T-helper 2 cell treated with Interferon-gamma antibody and Interleukin-4, amounts not matched to agents 100 ng/mL and 5 ng/mL, for 36 hours (primary cell): ENCODE results near the gene CDS2. TPM values are rescaled to one million over a fixed set of nuclear protein-coding genes. Genes with fewer than 3 reads are reported as not detected.

Experiments used
- intact Hi-C: fragments of 100-400 bp; cut with micrococcal nuclease; formaldehyde crosslinking; loops from one replicate; pipeline ENCODE4 v1.15.1; 2023
- total RNA-seq: library from RNA; stranded (reverse); gene quantifications from 2 replicates; pipeline ENCODE4 v1.2.3, GENCODE V29; 2022

CDS2 gene
- total RNA-seq, 1 donor from 2014 or later = 51.9 TPM

DNA sequence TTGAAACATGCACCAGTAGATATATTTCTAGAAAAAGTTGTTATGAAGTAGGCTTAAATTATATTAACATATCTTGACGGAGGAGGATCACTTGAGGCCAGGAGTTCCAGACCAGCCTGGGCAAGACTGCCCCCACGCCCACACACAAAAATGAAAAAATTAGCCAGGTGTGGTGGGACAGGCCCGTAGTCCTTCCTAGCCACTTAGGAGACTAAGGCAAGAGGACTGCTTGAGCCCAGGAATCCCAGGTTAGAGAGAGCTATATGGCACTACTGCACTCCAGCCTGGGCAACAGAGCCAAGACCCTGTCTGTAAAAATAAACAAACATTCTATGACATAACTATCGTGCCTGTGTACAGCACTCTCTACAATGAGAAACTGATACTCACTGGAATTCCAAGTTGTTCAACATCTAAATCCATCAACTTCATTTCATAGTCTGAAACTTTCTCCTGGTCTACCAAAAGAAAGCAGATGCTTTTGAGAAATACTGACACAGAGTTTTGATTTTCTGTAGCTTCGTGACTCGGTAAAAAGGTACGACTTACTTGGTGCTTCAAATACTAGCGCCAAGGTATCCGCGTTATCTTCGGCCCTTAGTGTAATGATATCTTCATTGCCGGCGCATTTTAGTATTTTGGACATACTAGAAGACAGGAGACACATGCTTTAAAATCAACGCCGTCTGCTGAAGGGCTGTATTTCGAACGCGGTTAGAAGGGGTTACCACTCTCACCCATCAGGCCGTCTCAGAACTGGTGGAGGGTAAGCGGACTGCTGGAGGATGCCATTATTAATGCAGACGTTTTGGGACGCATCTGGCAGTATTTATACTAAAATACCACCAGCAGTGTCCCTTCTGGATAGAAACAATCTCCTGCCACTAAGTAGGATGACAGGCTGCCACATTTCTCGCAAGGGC lies 8.3 kb upstream of the CDS2 start:
- intact Hi-C loops = loop anchor here (1.0 kb wide), 1 partner anchor 9 kb away; the partner anchor contains the start of gene CDS2

DNA sequence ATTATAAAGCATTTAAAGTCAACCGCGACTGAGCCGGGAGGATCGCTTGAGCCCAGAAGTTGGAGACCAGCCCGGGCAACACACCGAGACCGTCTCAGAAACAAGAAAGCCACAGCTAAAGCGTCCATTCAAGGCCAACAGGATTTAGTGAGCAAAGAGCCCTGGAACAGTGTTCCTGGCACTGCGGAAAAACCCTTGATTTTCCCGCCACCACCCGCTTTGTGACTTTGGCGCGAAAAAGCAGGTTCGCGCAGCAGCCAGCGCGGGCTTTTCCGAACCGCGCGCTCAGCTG lies 7.7 kb upstream of the CDS2 start:
- intact Hi-C loops = loop anchor here (1.0 kb wide), 1 partner anchor 8 kb away; the partner anchor contains the start of gene CDS2

DNA sequence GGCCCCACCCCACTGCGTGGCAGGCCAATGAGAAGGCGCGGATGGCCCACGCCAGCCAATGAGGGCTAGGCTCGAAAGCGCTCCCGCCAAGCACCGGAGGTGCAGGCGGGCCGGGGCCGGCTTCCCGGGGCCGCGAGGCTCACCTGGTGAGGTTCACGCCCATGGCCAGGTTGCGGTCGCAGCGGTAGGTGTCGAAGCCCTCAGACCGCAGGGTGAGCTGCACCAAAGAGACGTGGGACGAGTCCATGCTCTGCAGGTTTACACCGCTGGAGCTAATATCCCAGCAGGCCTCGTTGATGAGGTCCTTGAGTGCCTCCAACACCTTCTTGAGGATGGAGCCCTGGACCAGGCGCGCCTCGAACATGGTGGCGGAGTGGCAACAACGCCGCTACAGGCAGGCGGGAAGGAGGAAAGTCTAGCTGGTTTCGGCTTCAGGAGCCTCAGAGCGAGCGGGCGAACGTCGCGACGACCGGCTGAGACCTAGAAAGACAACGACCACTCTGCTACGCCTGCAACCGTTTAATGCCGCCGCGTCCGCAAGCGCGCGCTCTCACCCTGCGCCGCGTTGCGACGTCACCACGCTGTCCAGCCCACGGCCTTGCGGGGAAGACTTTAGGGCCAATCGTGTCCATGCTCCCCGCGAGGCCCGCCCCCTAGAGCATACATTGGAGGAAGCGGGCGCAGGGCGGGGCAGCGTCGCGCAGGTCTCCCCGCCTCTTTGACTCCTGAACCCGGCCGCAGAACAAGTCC lies 7.2 kb upstream of the CDS2 start, which contains the start of gene PCNA:
PCNA (minus strand) TSS at position 524 of the 750 bp plus-strand sequence; CDS start at position 364, 160 bp downstream.
- intact Hi-C loops = loop anchor here (1.0 kb wide), 2 partner anchors 8 to 41 kb away; partner anchors contain the start of gene CDS2

DNA sequence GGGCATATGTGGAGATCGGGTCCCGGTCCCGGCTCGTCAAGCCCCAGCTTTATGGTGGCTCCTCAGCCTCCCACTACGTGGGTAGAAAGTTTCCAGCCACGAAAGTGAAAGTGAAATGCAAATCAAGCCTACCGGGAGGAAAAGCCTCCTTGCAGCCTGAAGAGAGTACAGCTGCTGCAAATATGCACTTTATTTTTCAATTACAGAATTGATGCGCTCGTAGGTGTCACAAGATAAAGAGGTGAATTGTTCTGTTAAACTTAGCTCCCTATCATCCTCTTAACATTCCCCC lies 6.7 kb upstream of the CDS2 start:
- intact Hi-C loops = loop anchor here (1.0 kb wide), 1 partner anchor 42 kb away; no protein-coding TSS in a partner anchor

DNA sequence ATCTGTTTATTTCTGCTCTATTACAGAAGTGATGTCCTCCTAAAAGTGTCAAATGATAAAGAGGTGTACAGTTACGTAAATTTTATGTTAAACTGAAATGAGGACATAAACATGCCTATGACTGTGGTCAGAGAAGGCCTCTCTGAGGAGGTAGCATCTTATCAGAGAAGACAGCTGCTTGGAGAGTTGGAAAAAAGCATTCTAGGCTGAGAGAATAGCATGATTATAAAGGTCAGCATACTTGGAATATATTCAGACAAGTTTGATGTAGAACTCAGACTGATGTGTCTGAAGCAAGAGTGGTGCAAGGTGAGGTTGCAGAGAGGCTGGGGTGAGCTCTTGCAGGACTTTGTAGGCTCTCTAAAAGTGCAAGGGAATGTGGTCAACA lies 3.9 kb upstream of the CDS2 start:
- intact Hi-C loops = no loop called here

DNA sequence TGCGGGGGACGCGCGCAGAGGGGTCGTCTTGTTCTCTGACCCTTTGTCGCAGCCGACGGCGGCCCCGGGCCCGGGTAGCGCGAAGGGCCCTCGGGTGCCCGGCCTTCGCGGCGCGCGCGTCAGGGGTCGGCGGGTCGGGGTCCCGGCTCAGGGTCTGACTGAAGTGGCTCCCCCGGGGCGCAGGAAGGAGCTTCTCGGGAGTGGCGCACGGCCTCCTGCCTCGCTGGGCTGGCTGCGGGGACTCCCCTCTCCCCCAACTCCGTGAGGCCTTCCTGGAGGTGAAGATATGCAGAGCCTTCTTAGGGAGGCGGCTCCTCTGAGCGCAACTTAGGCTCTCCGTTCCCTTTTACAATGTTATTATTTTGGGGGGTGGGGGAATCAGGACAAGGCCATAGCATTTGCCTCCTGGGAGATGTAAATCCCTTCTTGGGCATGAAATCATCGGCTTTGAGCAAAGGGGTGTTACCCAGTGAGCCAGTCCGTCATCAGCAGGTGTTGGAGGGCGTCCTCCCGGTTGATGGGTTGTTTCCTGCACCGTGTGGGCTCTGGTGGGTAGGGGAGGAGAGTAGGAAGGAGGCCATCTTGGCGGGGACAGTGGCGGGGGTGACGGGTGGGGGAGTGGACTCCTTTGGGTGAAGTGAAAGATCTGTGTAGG lies 523 bp downstream of the CDS2 start:
- intact Hi-C loops = loop anchor here (1.0 to 5.0 kb wide), 3 partner anchors 8 to 460 kb away; partner anchors contain the start of gene PCNA

DNA sequence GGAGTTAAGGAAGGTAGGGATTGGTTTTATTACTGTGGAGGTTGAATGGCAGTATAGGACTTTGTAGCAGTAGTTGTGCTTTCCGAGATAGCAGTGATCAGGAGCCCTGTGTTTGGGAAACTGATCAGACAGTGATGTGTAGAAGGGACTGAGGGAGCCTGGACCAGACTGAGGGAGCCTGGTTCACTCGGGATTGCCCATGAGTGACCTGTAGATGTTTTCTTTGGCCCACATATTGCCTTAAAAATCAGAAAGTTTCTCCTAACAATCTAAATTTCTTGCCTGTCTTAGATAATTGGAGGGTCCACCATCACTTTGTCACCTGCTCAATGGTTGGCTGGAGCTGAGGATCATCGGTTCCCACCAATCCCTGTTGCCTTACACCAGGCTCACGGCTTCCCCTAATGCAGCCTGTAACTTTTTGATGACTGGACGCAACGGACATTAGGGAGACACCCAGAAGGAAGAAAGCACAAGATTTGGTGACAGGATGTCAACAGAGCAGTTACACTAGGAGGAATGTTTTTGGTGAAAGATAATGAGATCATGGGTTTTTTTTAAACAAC lies 1.1 kb downstream of the CDS2 start:
- intact Hi-C loops = loop anchor here (1.0 to 5.0 kb wide), 3 partner anchors 9 to 461 kb away; partner anchors contain the start of gene PCNA

DNA sequence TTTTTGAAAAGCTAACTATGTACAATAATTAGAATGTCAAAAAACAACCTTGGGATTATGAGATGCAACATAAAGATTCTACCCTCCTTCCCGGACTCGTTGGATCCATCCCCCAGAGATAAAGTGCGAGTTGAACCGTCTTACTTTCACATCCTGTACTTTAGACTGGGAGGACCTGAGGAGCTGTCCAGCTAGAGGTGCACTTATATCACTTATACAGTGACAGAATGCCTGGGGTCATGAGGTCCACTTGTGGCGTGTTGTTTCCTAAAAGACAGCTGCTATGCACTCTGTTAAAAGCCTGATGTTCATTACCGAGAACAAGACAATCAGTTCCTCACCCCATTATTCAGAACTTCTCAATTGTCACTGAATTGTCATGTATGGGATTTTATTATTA lies 2.1 kb downstream of the CDS2 start:
- intact Hi-C loops = loop anchor here (5.0 kb wide), 1 partner anchor 462 kb away; no protein-coding TSS in a partner anchor

DNA sequence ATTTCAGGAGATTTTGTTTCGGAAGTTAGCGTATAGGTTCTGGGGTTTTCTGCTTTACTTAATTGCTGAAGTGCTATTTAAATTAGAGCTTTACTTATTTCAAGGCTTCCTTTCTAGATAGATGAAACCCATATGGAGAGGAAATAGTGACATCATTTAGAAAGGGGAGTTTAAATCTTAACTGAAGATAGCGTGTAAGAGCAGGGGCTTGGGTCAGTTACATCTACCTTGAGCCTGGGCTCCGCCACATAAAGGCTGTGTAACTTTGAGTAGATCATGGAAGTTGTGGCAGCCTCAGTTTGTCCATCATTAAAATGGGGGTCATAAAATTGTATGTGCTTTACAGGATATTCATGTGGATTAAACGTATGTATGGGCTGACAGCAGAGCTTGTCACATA lies 4.7 kb downstream of the CDS2 start:
- intact Hi-C loops = no loop called here

DNA sequence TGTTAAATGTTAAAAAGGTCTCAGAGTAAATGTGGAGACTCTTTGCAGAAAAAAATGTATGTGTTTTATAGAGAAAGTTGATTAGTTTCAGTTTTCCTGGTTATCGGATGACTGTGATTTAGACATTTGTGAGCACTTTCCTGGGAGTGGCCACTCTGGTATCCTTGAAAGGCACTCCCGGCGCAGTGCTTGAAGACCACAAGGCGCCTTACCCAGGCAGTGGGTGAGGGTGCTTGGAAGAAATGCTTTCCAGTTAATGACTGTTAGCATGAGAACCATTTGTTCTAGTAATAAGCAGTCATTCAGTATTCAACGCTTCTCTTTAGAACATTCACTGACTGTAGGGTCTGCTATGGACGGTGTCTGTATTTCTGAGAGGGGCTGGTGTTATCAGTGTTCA lies 7.2 kb downstream of the CDS2 start:
- intact Hi-C loops = no loop called here

DNA sequence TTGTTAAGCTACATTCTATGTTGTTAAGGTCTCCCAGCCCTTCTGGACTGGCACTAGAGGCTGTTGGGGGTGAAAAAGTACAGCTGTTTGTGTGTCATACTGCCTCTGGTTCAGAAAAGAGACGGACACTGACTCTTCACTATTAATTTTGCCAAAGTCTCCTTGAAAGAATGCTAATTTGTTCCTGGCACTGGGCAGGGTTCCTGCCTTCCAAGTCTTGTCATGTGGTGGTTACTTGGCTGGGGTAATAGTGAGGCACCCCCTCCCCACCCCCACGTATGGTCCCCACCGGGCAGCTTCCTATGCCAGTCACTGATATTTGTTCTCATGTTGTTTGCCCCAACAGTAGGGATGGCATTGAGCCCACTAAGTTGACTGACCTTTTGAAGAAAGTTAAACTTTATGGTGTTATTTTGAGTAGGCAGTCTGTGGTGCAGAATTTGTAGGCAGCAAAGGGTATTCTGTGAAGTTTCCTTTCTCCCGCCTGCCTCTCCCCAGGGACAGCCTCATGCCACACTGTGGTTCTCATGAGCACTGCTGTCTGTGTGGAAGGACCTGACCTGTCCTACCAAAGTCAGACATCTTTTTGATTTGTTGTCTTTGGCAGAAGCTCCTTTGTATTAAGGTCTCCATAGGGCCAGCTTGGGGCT lies 8.7 kb downstream of the CDS2 start:
- intact Hi-C loops = no loop called here

DNA sequence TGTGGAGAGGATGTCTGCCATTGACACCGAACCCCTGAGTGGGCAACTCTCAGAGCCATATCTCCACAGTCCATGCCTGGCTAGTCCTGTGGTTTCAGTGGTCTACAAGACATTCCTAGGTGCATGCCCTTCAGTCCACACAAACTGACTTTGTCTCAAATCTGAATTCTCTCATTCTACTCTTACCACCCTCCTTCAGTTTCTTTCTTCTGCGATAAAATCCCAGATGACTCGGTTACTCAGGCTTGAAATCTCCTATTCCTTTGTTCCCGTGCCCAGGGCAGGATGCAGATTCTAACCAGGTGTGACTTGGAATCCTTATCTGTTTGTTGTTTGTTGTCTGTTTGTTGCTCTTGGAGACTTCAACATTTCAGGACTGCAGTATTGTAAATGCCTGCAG lies 9.3 kb downstream of the CDS2 start:
- intact Hi-C loops = no loop called here

DNA sequence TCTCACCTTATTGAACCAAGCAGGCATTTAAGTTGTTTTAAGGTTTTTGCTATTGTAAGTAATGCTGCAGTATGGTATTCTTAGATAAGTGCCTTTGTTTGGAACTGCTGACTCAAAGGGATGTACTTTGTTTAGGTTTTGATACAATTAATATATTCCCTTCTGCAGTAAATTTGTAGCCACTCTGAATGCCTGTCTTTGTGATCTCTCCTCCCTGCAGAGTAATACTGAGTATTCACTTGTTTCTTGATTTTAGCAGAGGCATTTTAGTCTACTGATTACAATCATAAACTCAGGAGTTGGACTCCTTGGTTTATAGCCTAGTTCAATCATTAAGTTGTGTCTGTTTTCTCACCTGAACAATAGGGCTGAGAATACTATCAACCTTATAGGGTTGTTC lies 13.4 kb downstream of the CDS2 start:
- intact Hi-C loops = no loop called here

DNA sequence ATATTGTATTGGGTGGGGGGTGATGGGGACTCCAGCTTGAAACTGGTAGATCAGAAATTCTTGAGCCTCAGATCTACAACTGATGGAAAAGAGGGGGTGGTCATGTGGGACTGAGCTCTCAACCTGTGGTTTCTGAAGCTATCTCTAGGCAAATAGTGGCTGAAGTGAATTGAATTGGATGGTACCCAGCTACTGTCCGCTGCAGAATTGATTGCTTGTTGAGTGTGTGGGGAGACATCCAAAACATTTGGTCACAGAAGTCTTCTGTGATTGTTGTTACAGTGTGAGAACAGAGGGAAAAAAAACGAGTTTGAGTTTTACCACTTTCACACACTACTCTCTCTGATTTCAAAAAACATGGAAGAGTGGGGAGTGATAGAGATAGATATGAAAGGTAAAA lies 14.8 kb downstream of the CDS2 start:
- intact Hi-C loops = no loop called here

DNA sequence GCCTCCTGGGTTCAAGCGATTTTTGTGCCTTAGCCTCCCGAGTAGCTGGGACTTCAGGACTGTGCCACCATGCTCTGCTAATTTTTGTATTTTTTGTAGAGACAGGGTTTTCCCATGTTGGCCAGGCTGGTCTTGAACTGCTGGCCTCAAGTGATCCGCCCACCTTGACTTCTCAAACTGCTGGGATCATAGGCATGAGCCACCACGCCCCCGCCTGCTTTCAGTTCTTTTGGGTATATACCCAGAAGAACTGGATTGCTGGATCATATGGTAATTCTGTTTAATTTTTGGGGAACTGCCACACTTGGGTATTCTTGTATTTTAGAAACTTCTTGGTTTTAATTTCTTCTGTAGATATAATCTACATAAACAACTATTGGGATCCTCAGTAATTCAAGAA lies 17.0 kb downstream of the CDS2 start:
- intact Hi-C loops = no loop called here

DNA sequence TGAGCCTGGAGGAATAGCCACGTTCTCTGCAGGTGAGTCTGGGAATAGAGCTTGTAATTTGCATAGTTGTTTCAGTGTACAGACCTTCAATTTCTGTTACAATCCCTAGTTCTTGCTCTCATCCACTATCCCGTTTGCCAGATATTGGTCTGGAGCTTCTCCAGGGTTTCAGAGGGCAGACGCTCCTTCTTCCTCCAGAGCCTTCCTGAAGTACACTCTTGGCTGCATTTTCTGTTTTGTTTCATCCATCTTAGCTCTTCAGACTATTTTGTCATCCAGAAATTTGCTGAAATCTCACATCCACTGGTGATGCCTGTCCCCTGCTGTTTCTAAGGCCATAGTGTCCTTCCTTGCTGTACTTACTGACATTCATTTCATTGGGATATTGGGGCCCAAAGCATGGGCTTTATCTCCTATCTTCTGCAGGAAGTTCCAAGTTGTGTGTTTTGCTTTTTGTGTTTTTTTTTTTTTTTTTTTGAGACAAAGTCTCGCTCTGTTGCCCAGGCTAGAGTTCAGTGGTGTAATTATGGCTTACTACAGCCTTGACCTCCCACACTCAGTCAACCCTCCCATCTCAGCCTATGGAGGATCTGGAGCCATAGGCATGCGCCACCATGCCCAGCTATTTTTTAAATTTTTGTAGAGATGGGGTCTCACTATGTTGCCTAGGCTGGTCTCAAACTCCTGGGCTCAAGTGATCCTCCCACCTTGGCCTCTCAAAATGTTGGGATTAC lies 18.7 kb downstream of the CDS2 start:
- intact Hi-C loops = no loop called here

DNA sequence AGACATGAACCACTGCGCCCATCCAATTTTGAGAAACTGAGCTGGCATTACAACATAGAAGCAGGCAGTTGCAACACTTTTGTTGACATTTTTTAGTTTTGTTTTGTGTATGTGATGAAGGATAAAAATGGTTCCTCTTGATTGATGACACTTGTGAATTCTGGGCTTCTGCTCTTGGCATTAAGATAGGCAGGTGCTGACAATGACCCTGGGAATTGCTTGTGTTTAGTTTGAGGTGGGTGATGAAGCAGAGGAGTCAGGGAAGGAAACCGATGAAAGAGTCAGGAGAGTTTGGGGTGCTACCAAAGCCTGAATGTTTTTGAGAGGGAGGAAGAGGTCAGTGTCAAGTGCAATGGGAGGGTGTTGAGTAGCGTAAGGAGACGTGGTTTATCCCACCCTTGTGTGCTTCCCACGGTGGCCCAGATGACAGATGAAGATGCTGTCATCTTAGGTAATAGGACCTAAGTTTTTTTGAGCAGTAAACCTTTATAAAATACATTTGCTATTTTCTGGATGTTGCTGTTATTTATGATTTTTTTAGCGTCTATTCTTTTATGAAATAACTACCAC lies 19.4 kb downstream of the CDS2 start:
- intact Hi-C loops = no loop called here

DNA sequence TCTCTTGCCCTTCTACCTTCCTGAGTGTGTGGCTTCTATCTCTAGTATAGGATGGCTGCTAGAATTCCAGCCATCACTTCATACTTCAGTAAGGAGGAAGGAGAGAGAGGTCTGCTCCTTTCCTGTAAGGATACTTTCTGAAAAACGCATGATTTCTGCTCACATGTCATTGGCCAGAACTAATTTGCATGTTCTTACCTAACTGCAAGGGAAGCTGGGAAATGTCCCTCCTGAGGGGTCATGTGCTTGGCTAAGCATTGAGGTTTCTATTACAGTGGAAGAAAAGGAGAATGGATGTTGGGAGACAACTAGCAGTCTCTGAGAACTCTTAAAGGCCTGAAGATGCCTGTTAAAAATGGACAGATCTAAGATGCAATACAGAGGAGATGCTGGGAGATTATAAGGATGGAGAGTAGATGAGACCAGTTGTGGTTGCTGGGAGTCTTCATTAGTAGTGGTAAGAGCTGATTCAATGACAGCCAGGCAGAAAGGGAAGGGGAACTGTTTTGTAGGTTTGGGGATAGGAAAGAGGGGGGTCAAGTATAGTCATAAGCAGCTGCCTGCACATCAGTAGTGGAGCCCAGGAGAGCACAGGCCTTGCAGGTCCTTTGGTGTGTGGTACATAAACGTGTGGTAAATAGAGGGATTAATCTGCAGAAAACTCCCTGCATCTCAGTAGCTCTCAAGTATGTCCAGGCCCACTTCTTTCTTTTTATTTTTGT lies 20.2 kb downstream of the CDS2 start:
- intact Hi-C loops = no loop called here

DNA sequence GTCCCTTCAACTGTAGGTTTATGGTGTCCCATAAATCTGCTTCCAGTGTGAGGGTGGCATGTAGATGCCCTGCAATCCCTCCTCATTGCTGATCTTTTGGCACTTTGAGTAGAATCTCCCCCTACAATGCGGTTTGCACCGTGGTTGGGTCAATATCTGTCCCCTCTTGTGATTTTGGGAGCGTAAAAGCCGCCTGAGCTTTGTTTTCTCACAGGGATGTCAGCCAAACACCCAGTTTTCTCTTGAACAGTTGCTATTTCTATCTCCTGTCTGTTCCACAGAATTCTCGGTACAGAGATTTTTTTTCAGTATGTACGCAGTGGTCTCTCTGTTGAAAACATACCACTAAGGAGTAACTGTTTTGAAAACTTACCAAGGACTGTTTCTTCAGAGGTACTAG lies 21.8 kb downstream of the CDS2 start:
- intact Hi-C loops = no loop called here
